Measurements from ENCODE around the gene LYPLAL1.

- TF ChIP-seq, protein P1, sequence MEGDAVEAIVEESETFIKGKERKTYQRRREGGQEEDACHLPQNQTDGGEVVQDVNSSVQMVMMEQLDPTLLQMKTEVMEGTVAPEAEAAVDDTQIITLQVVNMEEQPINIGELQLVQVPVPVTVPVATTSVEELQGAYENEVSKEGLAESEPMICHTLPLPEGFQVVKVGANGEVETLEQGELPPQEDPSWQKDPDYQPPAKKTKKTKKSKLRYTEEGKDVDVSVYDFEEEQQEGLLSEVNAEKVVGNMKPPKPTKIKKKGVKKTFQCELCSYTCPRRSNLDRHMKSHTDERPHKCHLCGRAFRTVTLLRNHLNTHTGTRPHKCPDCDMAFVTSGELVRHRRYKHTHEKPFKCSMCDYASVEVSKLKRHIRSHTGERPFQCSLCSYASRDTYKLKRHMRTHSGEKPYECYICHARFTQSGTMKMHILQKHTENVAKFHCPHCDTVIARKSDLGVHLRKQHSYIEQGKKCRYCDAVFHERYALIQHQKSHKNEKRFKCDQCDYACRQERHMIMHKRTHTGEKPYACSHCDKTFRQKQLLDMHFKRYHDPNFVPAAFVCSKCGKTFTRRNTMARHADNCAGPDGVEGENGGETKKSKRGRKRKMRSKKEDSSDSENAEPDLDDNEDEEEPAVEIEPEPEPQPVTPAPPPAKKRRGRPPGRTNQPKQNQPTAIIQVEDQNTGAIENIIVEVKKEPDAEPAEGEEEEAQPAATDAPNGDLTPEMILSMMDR (IDR thresholded peaks at IDR 0.05; ENCODE audit: low read length), result no peak
- TF ChIP-seq EZH2 (IDR thresholded peaks at IDR 0.05; ENCODE audit: borderline replicate concordance, low read length), result no peak
These were observed 36.4 kb downstream of the LYPLAL1 start for GRCh38 chr1:219210067-219210466.

Data from OCI-LY1 (cell line).